ENCODE measurements around the gene VIPR2. TPM values are rescaled to one million over a fixed set of nuclear protein-coding genes. Genes with fewer than 3 reads are reported as not detected.

The VIPR2 gene
- total and polyA plus RNA-seq, 2 of the 13 experiments (the other 11 are each of a cell fraction or from before 2014, with no cell fraction given) = not detected

- H3K79me2 ChIP-seq (ENCODE audit: insufficient read depth, low read length) = no peaks in the 10 kb centered on the region
- in situ Hi-C loops (cut with HindIII; ENCODE audit: extremely low pct_ligation_motif_present, low pct_unique_long_range_greater_than_20kb) = no loop called here
- 53% methylated on average over 13 of the region's 13 CpGs for WGBS (ENCODE audit: low lambda C conversion rate)
- no peaks in the 10 kb centered on the region for H4K20me1 ChIP-seq (ENCODE audit: insufficient read depth, low read length)
- no peak overlapping the region for H3K4me3 ChIP-seq (replicated peaks in 1 of 3; ENCODE audit: insufficient read depth in 1 of 3, low read depth in 2 of 3, low read length in 3 of 3)
- DNase-seq (ENCODE audit: low spot score) (no peak), ATAC-seq (no peak), FAIRE-seq (no peak)
- H3K4me1 ChIP-seq (ENCODE audit: insufficient read depth, low read length) = no peaks in the 10 kb centered on the region
- no peak overlapping the region for H3K4me2 ChIP-seq (ENCODE audit: low read depth, low read length)
- ChIA-PET CTCF (ENCODE audit: low intra/inter-chr PET ratio, low total read pairs) (no interaction called here), POLR2A (no interaction called here)
- H3K36me3 ChIP-seq (replicated peaks in 1 of 2; ENCODE audit: control insufficient read depth in 1 of 2, insufficient read depth in 2 of 2, low read length in 2 of 2) = no peaks in the 10 kb centered on the region
- peaks cover 7 to 57% of the 10 kb centered on the region in 2 experiments; a peak in 3 of 5 replicates for H3K27me3 ChIP-seq (ENCODE audit: control insufficient read depth in 1 of 2, insufficient read depth in 2 of 2, low read length in 2 of 2)
- no TSS peak for BruUV-seq (replicated peaks)
- no peak overlapping the region for H2AFZ ChIP-seq (ENCODE audit: low read length)
- no peak overlapping the region for H3K27ac ChIP-seq (ENCODE audit: extremely low read length, insufficient read depth, low read length)
- H3K9ac ChIP-seq (ENCODE audit: insufficient read depth, low read depth, low read length) = no peak overlapping the region
- no peaks in the 10 kb centered on the region for H3K9me3 ChIP-seq (ENCODE audit: low read length)
- intact Hi-C loops (cut with micrococcal nuclease; ENCODE audit: unreplicated experiment) = no loop called here
- TF ChIP-seq SRY (CRISPR knock-in tag; IDR thresholded peaks at IDR 0.05) (no peak), ZNF670 (CRISPR knock-in tag; IDR thresholded peaks at IDR 0.05; ENCODE audit: borderline replicate concordance) (no peak), ZNF646 (CRISPR knock-in tag; IDR thresholded peaks at IDR 0.05) (no peak), NFKB2 (CRISPR knock-in tag; IDR thresholded peaks at IDR 0.05; ENCODE audit: borderline replicate concordance) (no peak), ZBTB14 (CRISPR knock-in tag; IDR thresholded peaks at IDR 0.05) (no peak), AKNA (CRISPR knock-in tag; IDR thresholded peaks at IDR 0.05; ENCODE audit: borderline replicate concordance) (no peak), ERF (CRISPR knock-in tag; IDR thresholded peaks at IDR 0.05) (no peak), ZNF580 (CRISPR knock-in tag; IDR thresholded peaks at IDR 0.05; ENCODE audit: borderline replicate concordance, low read depth) (no peak)
- TF ChIP-seq, protein P1, sequence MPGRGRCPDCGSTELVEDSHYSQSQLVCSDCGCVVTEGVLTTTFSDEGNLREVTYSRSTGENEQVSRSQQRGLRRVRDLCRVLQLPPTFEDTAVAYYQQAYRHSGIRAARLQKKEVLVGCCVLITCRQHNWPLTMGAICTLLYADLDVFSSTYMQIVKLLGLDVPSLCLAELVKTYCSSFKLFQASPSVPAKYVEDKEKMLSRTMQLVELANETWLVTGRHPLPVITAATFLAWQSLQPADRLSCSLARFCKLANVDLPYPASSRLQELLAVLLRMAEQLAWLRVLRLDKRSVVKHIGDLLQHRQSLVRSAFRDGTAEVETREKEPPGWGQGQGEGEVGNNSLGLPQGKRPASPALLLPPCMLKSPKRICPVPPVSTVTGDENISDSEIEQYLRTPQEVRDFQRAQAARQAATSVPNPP (CRISPR knock-in tag; IDR thresholded peaks at IDR 0.05) = no peak
- TF ChIP-seq, protein P2, sequence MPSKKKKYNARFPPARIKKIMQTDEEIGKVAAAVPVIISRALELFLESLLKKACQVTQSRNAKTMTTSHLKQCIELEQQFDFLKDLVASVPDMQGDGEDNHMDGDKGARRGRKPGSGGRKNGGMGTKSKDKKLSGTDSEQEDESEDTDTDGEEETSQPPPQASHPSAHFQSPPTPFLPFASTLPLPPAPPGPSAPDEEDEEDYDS (CRISPR knock-in tag; IDR thresholded peaks at IDR 0.05) = no peak
Measured at GRCh38 chr7:159000070-159000469, 144.6 kb downstream of the VIPR2 start.
